ENCODE measurements around the gene JAK2. TPM values are rescaled to one million over a fixed set of nuclear protein-coding genes. Genes with fewer than 3 reads are reported as not detected.

The JAK2 gene
- total and polyA plus RNA-seq, 2 donors (not counting 3 experiments of a cell fraction or from before 2014, with no cell fraction given) = 2.1 to 10.3 TPM

DNA sequence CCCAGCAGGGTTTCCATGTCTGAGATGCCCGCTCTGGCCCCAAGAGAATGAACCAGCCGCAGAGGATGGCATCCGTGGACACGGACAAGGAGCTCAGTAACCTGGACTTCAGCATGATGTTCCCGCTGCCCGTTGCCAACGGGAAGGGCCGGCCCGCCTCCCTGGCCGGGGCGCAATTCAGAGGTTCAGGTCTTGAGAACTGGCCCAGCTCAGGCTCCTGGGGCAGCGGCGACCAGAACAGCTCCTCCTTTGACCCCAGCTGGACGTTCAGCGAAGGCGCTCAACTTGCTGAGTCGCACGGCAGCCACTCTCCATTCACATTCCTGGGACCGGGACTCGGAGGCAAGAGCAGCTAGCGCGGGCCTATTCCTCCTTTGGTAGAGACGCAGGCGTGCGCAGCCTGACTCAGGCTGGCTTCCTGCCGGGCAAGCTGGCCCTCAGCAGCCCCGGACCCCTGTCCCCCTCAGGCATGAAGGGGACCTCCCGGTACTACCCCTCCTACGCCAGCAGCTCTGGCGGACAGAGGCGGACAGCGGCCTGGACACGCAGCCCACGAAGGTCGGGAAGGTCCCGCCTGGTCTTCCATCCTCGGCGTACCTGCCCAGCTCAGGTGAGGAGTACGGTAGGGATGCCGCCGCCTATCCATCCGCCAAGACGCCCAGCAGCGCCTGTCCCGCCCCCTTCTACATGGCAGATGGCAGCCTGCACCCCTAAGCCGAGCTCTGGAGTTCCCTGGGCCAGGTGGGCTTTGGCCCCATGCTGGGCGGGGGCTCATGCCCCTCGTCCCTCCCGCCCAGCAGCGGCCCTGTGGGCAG, 126.0 kb downstream of the JAK2 start:
- CTCF ChIA-PET = no interaction called here
- Histone ChIP-seq H3K4me2 (ENCODE audit: insufficient read depth, low read length) (no peak overlapping the region), H3K9me3 (replicated peaks; ENCODE audit: control insufficient read depth, insufficient read depth, low read length) (no peaks in the 10 kb centered on the region), H3K27me3 (ENCODE audit: control insufficient read depth in 2 of 2, insufficient read depth in 2 of 2, low read length in 2 of 2) (no peaks in the 10 kb centered on the region), H2AFZ (ENCODE audit: low read depth, low read length) (no peak overlapping the region), H4K20me1 (replicated peaks; ENCODE audit: control insufficient read depth, extremely low read depth, insufficient read depth, low read length) (no peaks in the 10 kb centered on the region), H3K27ac (ENCODE audit: insufficient read depth, low read depth, low read length) (no peak overlapping the region), H3K36me3 (ENCODE audit: control insufficient read depth in 2 of 2, extremely low read depth in 1 of 2, insufficient read depth in 2 of 2, low read length in 2 of 2) (peaks cover 0 to 15% of the 10 kb centered on the region in 2 experiments), H3K9me1 (replicated peaks; ENCODE audit: control insufficient read depth, extremely low read depth, insufficient read depth, low read length) (no peaks in the 10 kb centered on the region), H3K79me2 (ENCODE audit: control insufficient read depth, insufficient read depth, low read length) (no peaks in the 10 kb centered on the region), H3K4me1 (ENCODE audit: control insufficient read depth, extremely low read depth, insufficient read depth, low read length) (no peaks in the 10 kb centered on the region), H3K4me3 (replicated peaks in 1 of 3; ENCODE audit: insufficient read depth in 1 of 3, low read depth in 1 of 3, low read length in 3 of 3) (no peak overlapping the region), H3K9ac (replicated peaks; ENCODE audit: extremely low read depth, insufficient read depth, low read length) (no peak overlapping the region)
- DNase-seq (ENCODE audit: low read depth, low spot score) (no peak), FAIRE-seq (no peak)
- intact Hi-C loops (cut with micrococcal nuclease) (no loop called here), dilution Hi-C loops (cut with MboI; ENCODE audit: extremely low pct_ligation_motif_present, low sequenced_read_pairs) (no loop called here)
- POLR2A ChIA-PET = no interaction called here
- TF ChIP-seq GATA2 (IDR thresholded peaks at IDR 0.05; ENCODE audit: insufficient read depth, insufficient read length, low read depth, low read length) (no peak), FOS (IDR thresholded peaks at IDR 0.05; ENCODE audit: borderline replicate concordance, insufficient read depth, low read length) (no peak), JUN (IDR thresholded peaks at IDR 0.05; ENCODE audit: borderline replicate concordance, insufficient read depth, insufficient read length, low read depth) (no peak), POLR2A (IDR thresholded peaks at IDR 0.05; ENCODE audit: low read depth, low read length) (no peak), MYC (IDR thresholded peaks at IDR 0.05; ENCODE audit: low read depth, low read length) (no peak), EZH2 (IDR thresholded peaks at IDR 0.05; ENCODE audit: borderline replicate concordance, low read depth, low read length, severe bottlenecking) (no peak), POLR2AphosphoS5 (IDR thresholded peaks at IDR 0.05; ENCODE audit: insufficient read depth, low read depth, low read length) (no peak)
- TF ChIP-seq, protein P1, sequence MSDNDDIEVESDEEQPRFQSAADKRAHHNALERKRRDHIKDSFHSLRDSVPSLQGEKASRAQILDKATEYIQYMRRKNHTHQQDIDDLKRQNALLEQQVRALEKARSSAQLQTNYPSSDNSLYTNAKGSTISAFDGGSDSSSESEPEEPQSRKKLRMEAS (IDR thresholded peaks at IDR 0.05; ENCODE audit: insufficient read depth, insufficient read length) = no peak
- TF ChIP-seq, protein P2, sequence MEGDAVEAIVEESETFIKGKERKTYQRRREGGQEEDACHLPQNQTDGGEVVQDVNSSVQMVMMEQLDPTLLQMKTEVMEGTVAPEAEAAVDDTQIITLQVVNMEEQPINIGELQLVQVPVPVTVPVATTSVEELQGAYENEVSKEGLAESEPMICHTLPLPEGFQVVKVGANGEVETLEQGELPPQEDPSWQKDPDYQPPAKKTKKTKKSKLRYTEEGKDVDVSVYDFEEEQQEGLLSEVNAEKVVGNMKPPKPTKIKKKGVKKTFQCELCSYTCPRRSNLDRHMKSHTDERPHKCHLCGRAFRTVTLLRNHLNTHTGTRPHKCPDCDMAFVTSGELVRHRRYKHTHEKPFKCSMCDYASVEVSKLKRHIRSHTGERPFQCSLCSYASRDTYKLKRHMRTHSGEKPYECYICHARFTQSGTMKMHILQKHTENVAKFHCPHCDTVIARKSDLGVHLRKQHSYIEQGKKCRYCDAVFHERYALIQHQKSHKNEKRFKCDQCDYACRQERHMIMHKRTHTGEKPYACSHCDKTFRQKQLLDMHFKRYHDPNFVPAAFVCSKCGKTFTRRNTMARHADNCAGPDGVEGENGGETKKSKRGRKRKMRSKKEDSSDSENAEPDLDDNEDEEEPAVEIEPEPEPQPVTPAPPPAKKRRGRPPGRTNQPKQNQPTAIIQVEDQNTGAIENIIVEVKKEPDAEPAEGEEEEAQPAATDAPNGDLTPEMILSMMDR (IDR thresholded peaks at IDR 0.05; ENCODE audit: extremely low read depth in 1 of 2, insufficient read depth in 1 of 2, low read depth in 1 of 2, low read length in 2 of 2) = no peak
- no TSS peak for BruUV-seq (replicated peaks)
